ENCODE measurements around the gene PODXL2.
"Not testable (repeated sequence)": the region's sequence is repeated elsewhere in the genome, so short reads cannot be mapped to it uniquely, and the experiment has no call there.

Gene PODXL2

DNA sequence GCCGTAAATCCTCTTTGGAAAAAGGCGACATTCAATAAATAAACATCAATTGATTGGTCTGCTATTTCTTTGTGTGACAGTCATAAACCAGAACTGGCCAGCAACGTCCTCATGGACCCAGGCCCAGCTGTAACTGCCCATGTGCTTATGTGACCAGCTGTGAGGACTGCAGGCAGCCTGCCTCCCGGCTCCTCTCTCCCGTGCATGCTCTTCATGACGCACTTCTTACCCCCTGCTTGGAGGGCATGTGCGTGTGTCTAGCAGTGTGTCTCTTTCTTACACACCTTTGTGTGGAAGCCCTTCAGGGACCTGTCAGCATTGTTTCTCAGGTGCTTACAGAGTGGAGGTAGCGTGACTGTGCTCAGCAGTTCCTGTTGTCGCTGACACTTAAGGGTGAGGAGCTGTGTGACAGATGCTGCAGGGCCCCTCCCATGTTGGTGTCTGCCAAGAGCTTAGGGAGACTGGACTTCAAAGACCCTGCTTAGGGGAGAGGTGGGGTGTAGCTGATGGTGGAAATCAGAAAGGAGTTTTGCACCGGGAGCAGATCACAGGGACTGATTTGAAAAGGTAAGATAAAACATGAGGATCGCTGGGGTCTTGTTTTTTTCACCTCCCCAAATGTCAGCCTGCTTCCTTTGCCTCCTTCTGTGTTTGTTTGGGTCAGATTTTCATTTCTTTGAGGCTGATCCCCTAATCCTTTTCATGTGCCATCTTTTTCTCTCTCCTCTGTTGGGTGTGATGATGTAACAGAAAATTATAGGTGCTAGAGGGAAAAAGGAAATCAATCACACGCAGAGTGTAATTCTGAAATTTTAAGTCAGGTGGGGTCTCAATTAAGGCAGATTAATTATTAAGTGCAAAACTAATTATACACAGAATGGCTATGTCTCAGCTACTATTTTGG lies 2.1 kb downstream of the PODXL2 start:
- no peak for DNase-seq

DNA sequence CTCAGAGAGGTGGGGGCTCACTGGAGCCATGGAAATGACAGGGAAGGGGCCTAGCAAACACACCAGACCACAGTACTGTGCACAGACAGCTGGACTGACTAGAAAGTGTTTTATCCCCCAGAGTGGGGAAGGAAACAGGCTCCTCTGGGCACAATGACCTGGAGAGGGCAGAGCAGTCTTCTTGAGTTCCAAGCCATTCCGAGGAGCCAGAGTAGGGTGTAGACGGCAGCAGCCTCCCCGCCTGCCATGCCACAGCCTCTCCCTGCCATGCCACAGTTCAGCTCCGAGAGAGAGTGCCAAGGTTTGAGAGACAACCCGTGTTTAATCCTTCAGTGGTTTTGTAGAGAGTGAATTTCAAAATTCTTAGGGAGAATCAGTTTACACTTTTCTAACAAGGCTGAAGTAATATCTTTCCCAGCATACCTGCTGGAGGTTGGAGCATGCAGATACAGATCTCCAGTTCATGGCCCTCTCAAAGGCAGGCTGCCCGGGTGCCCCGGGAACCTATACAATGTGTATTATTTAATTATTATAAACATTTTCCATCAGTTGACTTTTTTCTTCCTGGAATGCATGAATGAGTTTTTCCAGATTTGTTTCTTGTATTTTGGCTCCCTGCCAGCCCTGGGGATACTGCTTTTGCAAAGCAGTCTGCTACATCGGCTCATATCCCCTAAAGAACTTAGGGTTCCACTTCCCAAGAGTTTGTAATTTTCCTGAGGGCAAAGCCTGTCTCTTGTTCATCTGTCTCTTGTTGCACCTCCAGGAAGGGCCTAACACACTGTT lies 3.2 kb downstream of the PODXL2 start:
- no peak for DNase-seq

DNA sequence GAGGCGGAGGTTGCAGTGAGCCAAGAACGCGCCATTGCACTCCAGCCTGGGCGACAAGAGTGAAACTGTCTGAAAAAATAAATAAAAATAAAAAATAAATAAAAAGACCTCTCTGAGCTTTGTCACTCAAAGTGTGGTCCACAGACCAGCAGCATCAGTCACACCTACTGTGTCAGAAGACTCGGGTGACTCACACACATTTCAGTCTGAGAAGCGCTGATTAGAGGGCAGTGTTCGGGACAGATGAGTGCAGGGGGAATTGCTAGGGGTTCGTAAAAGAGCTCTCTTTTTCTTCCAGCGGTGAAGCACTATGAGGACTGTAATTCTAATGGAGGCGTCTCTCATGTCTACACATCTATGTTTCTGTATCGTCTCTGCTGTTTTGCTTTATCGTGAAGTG lies 5.7 kb downstream of the PODXL2 start:
- peak; percentile 32 for DNase-seq

DNA sequence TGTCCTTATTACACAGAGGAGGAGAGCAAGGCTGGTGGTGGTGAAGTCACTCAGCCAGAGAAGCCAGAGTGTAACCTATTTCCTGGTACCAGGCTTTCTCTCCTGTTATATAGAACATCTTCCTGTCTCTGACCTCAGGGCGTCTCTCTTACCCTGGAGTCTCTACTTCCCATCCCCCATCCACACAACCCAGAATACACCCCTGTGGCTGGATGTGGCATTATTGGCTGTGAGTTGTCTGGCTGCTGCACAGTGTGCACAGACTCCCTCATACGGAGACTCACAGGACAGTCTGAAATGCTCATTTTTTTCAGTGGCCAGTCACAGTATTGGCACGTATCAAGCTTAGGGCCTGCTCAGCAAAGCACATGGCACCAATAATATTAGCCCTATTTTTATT lies 8.6 kb downstream of the PODXL2 start:
- peak; percentile 59 for DNase-seq

DNA sequence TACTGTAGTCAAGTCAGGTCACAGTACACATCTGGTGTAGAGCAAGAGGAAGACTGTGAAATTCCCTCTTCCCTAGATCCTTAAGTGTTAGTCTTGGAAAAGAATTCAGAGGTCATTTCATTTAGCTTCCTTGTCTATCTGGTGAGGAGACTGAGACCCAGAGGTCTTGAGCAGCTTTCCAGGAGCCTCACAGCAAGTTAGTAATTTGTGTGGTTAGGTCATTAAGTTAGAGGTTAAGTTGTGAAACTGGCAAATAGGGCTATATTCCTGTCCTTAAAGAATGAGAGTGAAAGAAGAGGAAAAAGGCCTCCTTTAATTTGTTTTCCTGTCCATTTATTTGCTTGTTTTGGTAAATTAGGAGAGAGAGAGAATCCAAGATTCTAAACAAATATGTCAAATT lies 9.0 kb downstream of the PODXL2 start:
- no peak for DNase-seq

DNA sequence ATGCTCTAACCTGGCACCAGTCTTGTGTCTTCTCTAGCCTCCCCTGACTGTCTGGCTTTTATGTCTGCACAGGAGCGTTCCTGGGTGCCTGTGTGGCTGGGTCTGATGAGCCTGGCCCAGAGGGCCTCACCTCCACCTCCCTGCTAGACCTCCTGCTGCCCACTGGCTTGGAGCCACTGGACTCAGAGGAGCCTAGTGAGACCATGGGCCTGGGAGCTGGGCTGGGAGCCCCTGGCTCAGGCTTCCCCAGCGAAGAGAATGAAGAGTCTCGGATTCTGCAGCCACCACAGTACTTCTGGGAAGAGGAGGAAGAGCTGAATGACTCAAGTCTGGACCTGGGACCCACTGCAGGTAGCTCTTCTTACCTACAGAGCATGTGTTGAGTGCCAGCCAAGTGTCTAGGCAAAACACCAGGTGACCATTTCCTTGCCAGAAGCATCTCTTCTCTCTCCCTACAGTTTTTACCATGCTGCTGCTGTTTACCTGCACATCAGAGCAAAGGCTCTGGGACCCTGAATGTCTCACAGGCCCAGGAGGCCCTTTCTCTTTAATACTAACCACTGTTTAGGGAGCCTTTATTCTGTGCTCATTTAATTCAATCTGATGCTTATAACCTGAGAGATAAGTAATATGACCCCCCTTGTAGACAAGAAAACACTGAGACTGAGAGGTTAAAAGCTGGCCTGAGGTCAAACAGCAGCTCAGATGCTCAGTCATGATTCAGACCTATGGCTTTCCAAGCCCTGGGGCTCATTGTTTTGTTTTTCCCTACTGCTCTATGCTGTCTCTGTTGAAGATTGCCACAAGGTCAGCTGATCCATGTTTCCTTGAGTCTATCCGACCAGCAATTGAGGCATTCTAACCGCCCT lies 10.4 kb downstream of the PODXL2 start:
- no peak for DNase-seq

DNA sequence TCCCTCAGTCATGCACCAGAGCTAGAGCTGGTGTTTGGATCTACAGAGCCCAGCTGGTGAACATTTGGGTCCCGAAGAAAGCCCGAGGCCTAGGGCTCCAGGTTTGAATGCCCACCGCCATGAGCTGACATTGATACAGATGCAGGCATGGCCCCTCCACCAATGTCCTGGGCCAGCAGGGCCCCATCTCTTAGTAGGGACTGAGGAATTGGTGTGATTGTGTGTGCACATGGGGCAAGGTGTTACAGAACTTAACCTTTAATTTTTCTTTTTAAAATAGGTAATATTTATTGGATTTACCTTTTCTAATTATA lies 11.0 kb downstream of the PODXL2 start:
- no peak for DNase-seq

DNA sequence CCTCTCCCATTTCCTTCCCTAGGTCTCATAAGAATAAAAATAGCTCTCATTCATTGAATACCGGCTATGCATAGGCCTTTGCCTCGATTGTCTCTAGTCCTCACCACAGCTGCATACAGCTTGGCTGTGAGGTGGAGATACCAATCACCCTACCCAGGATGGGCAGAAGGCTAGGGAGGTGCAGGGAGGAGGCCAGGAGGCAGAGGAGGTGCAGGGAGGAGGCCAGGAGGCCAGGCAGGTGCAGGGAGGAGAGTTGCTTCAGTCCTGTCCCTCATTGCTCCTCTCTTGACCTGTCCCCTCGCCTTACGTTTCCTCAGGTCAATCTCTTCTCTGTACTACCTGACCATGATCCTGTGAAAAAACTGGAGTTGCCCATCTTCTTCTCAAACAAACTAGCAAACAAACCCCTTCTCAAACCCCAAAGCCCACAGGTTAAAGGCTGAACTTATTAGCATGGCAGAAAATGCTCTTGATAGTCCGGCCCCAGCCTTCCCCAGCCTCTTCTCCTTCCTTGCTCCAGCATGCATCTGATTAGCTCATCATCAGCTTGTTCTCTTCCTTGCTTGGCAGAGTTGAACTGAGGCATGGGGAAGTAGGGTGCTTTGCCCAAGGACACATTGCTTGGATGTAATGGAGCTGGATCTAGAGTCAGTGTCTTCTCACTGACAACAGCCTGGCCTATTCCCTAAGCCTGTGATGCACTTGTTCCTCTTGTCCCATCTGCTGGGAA lies 15.8 kb downstream of the PODXL2 start:
- no peak for DNase-seq

DNA sequence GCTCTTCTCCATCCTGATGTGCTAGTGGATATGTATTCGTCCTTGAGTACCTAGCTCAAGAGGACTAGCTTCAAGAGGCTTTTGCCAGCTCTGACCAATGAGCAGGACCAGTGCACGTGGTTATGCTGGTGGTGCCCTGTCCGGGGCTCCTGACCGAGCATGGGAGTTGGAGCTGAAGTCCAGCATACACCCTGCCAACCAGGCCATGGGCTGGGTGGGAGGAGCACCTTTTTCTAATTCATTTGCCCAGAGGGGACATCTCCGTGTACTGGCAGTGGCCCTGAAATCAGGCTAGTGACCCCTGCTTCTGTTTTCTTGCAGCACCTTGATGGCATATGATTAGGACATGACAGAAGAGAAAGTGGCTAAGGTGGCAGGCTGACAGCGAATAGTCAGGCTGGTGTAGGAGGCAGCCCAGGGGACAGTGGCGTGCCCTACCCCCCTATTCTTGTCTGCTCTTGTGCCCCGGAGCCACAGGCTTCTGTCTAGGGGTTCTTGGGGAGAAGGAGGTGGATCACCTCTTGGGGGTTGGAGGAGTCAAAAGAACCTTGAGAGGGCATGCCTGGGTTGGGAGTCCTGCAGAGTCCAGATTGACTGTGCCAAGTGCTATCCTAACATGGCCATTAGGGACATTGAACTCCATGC lies 16.5 kb downstream of the PODXL2 start:
- DNase-seq, result no peak

DNA sequence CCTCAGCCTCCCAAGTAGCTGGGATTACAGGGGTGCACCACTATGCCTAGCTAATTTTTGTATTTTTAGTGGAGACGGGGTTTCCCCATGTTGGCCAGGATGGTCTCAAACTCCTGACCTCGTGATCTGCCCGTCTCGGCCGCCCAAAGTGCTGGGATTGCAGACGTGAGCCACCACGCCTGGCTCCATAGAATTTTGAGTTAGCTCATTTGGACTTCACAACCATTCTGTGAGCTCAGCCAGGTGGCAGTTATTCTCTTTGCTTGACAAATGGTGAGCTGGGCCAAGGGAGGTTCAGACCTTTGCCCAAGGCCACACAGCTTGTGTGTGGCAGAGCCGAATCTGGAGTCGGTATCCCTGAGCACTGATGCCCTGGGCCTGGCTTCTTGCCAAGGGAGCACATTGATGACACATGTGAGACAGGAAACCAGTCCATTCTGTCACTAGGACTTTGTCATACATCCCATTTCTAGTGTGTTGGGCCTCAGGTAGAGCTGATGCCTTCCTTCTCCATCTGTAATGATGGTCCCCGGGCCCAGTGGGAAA lies 17.6 kb downstream of the PODXL2 start:
- DNase-seq, result no peak

DNA sequence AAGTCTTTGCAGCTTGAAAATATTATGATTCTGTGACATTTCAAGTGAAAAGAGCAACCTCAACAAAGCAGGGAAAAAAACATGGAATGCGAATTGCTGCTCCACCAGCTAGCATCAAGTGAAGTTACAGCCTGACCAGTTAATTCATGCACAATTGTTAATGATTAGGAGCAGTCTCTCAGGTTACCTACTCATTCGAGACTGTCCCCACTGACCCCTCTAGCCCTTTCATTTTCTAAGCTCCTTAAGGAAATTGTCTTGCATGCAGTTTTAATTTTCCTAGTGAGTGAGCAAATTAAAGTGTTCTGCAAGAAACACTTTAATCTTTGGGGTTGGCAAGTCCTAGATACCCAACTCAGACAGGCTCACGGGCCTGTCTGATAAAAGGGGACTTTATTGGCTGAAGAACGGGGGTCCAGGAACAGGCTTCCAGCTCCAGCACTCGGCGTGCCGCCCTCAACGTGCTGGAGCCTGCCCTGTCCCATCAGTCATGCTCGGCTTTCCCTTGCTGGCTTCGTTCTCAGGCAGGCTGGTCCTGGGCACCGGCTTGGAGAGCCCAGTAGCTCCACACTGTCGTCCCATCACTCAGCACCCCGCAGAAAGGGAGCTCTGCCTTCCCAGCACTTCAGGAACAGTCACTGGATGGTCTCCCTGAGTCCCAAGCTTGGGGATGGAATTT lies 18.3 kb downstream of the PODXL2 start:
- DNase-seq, result no peak

DNA sequence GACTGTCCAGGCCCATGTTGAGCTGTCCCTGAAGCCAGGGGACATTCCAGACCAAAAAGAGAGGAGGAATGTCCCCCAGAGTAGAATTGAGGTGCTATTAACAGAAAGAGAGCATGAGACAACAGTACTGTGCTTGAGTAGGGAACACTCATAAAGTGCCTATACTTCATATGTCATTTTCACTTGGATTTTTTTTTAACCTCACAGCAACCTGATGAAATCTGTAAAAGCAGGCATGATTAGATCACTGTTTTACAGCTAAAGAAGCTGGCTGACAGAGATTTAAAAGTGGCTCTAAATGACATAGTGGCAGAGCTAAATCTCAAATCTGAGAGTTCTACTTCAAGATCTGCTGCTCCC lies 18.8 kb downstream of the PODXL2 start:
- no peak for DNase-seq

DNA sequence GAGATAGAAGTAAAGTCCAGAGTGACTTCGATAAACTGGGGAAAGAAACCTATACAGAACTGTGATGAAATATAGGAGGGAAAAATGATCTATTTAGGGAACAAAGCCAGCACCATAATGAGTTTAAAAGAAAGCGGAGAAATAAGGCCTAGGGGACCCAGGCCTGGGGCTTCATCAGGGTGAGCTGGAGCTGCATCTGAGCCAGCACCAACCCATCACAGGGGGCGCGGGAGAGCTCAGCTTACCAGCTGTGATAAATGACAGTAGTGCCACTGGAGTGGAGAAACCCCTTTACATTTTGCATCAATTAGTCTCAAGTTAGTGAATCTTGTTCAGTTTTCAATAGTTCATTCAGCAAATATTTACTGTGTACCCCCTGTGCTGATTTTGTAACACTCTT lies 21.3 kb downstream of the PODXL2 start:
- no peak for DNase-seq

DNA sequence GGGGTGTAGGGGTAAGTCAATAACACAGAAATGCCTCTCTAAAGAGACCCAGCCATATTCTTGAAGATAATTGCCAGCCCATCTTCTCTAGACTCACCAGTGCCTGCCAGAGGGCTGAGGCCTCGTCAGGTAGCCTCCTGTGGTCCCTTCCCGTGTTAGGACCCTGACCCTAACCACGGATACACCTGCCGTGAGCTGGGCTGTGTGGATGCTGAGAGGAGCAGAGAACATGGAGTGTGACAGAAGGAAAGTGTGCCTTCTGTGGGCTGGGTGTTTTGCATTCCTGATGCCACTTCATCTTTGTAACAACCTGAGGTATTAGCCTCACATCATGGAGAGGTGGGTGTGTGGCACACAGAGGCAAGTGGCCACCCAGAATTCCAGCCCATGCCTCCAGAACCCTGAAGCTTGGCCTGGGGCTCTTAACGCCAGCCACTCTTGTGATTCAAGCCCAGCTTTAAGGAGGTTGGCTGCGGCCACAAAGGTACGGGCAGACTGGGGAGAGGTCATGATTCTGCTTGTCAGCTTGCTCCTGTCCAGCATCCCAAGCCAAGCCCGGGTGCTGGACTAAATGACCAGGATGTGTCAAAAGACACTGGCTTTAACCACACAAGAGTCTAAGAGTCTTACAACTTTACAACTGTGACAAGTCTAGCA lies 22.7 kb downstream of the PODXL2 start:
- DNase-seq, result no peak

DNA sequence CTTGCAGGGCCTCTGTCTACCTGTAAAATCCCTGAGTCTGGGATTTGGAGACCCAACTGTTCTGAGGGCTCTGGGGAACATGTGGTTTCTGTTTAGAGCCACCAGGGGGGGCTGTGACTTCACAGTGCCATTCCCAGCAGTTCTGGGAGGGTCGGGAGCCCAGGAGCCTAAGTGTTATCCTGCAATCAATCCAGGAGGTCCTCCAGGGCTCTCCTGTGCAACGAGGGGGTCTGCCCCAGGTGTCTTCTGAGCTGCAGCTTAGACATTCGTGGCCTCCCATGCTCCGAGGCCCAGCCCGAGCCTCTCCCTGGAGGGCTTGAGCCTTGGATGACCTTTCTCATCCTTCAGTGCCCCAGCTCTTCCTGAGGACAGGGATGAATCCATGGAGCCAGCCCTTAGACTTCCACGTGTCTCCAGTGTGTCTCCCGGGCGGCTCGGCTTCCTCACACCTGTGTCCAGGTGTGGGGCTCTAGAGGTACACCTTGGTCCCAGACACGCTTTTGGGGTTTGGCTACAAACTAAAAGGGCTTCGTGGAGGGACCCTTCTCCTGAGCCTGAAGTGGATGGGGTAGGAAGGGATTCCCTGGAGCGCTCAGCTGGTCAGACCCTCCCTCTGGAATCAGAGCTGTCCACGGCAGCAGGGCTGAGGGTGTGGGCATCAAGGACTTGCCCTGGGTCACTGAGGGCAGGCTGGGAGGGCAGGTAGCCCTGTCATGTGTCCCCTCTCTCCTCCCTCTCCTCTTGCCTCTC lies 23.4 kb downstream of the PODXL2 start:
- DNase-seq, result no peak

DNA sequence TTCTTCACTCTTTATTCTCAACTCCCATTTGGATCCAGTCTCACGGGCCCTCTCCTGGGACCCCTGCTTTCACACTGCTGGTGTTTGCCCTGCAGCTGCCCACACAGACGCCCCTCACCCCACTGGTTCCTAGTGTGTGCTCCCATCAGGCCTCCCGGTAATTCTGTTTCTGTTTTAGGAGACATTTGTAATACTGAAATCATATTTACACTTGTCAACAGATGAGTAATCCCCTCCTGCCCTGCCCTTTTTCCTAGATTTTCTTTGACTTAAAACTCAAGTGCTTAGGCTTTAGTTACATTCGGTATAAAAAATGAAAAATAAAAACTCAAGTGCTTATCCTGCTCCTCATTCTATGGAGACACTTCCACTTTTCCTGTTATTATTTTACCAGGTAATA lies 25.4 kb downstream of the PODXL2 start:
- DNase-seq, result no peak

DNA sequence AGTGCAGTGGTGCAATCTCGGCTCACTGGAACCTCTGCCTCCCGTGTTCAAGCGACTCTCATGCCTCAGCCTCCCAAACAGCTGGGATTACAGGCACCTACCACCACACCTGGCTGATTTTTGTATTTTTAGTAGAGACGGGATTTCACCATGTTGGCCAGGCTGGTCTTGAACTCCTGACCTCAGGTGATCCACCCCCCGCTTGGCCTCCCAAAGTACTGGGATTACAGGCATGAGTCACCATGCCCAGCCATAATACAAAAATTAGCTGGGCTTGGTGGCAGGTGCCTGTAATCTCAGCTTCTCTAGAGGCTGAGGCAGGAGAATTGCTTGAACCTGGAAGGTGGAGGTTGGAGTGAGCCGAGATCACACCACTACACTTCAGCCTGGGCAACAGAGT lies 26.0 kb downstream of the PODXL2 start:
- not testable (repeated sequence) for DNase-seq

DNA sequence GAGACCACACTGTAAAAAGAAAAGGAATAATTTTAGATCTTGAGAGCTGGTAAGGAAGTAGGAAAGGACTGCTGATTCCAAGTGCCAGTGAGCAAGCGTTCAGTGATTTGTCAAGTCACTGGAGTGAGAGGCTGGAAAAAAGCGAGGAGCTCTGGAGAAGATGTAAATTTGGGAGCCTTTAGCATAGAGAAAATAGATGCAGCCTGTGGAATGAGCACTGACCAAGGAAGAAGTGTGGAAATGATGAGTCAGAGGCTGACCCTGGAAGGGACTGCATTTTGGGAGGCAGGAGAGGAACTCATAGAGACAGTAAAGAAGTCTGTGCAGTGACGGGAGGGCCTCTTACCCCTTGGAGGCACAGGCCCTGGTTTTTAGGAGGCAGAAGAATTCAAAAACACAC lies 26.7 kb downstream of the PODXL2 start:
- DNase-seq, result no peak

DNA sequence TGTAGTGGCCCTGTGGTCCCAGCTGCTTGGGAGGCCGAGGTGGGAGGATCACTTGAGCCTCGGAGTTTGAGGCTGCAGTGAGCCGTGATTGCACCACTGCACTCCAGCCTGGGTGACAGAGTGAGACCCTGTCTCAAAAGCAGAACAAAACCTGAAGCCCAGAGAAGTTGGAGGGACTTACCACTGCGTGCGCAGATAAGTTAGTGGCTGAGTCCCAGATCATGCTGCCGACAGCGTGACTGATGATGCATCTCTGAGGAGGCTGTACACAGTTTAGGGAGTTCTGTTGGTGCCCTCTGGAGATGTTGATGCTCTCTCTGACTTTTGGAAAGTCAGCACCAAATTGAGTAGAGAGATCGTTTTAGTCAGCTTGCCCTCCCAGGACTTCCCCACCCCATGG lies 27.9 kb downstream of the PODXL2 start:
- no peak for DNase-seq

DNA sequence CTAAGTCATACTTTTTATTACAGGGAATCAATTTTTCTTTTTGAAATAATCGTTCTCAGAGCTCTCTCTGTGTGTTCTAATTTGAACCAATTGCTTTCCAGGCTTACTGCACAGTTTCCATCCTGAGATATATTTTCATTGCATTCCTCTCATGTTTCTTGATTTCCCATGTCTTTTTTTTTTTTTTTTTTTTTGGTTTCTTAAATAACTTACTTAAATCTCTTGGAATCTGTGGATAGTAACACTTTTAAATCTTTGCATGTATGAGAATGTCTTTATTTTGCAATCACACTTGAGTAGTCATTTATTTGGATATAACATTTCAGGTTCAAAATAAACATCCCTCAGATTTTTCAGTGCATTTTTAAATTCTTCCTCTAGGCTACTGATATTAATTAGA lies 29.2 kb downstream of the PODXL2 start:
- DNase-seq, result no peak

All from NK-92 treated with Interleukin-12 subunit alpha and Interleukin-12 subunit beta, amount 100 ng/mL, for 24 hours (cell line).